IPS-18c (cell line): ENCODE data around the gene RGS11.

Experiments
- H3K4me3 ChIP-seq: 2 replicates; pipeline ENCODE4 v1.7.0; 2013; ENCODE audit warnings: low read depth, mild to moderate bottlenecking, low read length, moderate library complexity; ENCODE audit not compliant: insufficient read depth
- H3K9me3 ChIP-seq: one replicate; pipeline ENCODE4 v1.6.1; 2013; ENCODE audit warnings: mild to moderate bottlenecking, low read length, moderate library complexity; ENCODE audit not compliant: control insufficient read depth, insufficient read depth

RGS11 gene

GRCh38 chr16:275786-276232 is at the start of gene RGS11:
Gene RGS11 (minus strand): TSS chr16:275944. CDS start chr16:275911, 33 bp downstream.
- H3K9me3 ChIP-seq: no peaks in the 10 kb centered on the region
- peak within 1 kb of the TSS; percentile 61 for H3K4me3 ChIP-seq

- Histone ChIP-seq H3K9me3 (no peaks in the 10 kb centered on the region), H3K4me3 (no peak overlapping the region)
Observed at GRCh38 chr16:324451-325334, 48.9 kb upstream of the RGS11 start.

GRCh38 chr16:324201-324450 is 48.4 kb upstream of the RGS11 start:
- H3K4me3 ChIP-seq: no peak overlapping the region
- H3K9me3 ChIP-seq: no peaks in the 10 kb centered on the region

- Histone ChIP-seq H3K9me3 (no peaks in the 10 kb centered on the region), H3K4me3 (no peak overlapping the region)
Observed at GRCh38 chr16:322476-323143, 46.9 kb upstream of the RGS11 start.

GRCh38 chr16:321532-321931 is 45.8 kb upstream of the RGS11 start:
- H3K4me3 ChIP-seq: no peak overlapping the region
- no peaks in the 10 kb centered on the region for H3K9me3 ChIP-seq

GRCh38 chr16:320206-320605 is 44.5 kb upstream of the RGS11 start:
- no peak overlapping the region for H3K4me3 ChIP-seq
- H3K9me3 ChIP-seq: no peaks in the 10 kb centered on the region

GRCh38 chr16:318628-319027 is 42.9 kb upstream of the RGS11 start:
- Histone ChIP-seq H3K9me3 (no peaks in the 10 kb centered on the region), H3K4me3 (no peak overlapping the region)

- Histone ChIP-seq H3K9me3 (no peaks in the 10 kb centered on the region), H3K4me3 (no peak overlapping the region)
Observed at GRCh38 chr16:317583-317982, 41.8 kb upstream of the RGS11 start.

GRCh38 chr16:316741-317464 is 41.2 kb upstream of the RGS11 start:
- Histone ChIP-seq H3K4me3 (no peak overlapping the region), H3K9me3 (no peaks in the 10 kb centered on the region)

GRCh38 chr16:314795-315299 is 39.1 kb upstream of the RGS11 start:
- H3K4me3 ChIP-seq: no peak overlapping the region
- H3K9me3 ChIP-seq: no peaks in the 10 kb centered on the region

- Histone ChIP-seq H3K4me3 (no peak overlapping the region), H3K9me3 (no peaks in the 10 kb centered on the region)
Observed at GRCh38 chr16:314351-314750, 38.6 kb upstream of the RGS11 start.

GRCh38 chr16:311725-312124 is 36.0 kb upstream of the RGS11 start:
- Histone ChIP-seq H3K9me3 (no peaks in the 10 kb centered on the region), H3K4me3 (no peak overlapping the region)

GRCh38 chr16:309476-309875 is 33.7 kb upstream of the RGS11 start:
- Histone ChIP-seq H3K4me3 (no peak overlapping the region), H3K9me3 (no peaks in the 10 kb centered on the region)

GRCh38 chr16:307691-308312 is 32.1 kb upstream of the RGS11 start:
- H3K9me3 ChIP-seq: no peaks in the 10 kb centered on the region

GRCh38 chr16:306911-307370 is 31.2 kb upstream of the RGS11 start:
- H3K4me3 ChIP-seq: no peak overlapping the region
- H3K9me3 ChIP-seq: no peaks in the 10 kb centered on the region

More at GRCh38 chr16:307691-308312, 32.1 kb upstream of the RGS11 start:
- H3K4me3 ChIP-seq: no peak overlapping the region

- Histone ChIP-seq H3K9me3 (no peaks in the 10 kb centered on the region), H3K4me3 (no peak overlapping the region)
Observed at GRCh38 chr16:305916-306626, 30.3 kb upstream of the RGS11 start.
